ENCODE data around the gene RACGAP1.
A peak's percentile ranks its signal among the peaks of the same experiment; 100 is the strongest.

Gene RACGAP1

DNA sequence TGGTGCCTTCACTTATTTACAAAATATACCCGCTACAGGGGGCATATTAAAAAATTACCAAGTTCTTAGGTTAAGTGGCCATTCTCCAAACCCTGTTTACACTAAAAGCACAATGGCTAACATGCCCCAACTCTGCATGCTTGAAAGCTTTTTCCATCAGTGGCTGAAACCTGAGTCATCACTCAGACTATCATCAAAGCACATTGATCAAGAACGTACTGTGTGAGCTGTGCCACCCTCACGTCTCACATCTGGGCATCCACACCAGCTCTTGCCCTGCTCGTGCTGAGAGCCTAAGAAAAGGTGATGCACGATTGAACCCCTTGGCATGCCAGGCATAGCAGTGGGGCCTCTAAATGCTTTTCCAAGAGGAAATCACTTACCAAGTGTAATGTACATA is 39.3 kb downstream of the RACGAP1 start:
- TF ChIP-seq, protein P1, sequence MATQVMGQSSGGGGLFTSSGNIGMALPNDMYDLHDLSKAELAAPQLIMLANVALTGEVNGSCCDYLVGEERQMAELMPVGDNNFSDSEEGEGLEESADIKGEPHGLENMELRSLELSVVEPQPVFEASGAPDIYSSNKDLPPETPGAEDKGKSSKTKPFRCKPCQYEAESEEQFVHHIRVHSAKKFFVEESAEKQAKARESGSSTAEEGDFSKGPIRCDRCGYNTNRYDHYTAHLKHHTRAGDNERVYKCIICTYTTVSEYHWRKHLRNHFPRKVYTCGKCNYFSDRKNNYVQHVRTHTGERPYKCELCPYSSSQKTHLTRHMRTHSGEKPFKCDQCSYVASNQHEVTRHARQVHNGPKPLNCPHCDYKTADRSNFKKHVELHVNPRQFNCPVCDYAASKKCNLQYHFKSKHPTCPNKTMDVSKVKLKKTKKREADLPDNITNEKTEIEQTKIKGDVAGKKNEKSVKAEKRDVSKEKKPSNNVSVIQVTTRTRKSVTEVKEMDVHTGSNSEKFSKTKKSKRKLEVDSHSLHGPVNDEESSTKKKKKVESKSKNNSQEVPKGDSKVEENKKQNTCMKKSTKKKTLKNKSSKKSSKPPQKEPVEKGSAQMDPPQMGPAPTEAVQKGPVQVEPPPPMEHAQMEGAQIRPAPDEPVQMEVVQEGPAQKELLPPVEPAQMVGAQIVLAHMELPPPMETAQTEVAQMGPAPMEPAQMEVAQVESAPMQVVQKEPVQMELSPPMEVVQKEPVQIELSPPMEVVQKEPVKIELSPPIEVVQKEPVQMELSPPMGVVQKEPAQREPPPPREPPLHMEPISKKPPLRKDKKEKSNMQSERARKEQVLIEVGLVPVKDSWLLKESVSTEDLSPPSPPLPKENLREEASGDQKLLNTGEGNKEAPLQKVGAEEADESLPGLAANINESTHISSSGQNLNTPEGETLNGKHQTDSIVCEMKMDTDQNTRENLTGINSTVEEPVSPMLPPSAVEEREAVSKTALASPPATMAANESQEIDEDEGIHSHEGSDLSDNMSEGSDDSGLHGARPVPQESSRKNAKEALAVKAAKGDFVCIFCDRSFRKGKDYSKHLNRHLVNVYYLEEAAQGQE (IDR thresholded peaks at IDR 0.05; ENCODE audit: insufficient read depth in 1 of 2, low read depth in 2 of 2, low read length in 2 of 2) = no peak
- no peak for TF ChIP-seq TAF1 (IDR thresholded peaks at IDR 0.05; ENCODE audit: borderline replicate concordance, insufficient read depth, low read length)
- no peak for TF ChIP-seq SIN3A (IDR thresholded peaks at IDR 0.05; ENCODE audit: borderline replicate concordance, insufficient read depth, low read length)
- TF ChIP-seq POLR2AphosphoS5 (IDR thresholded peaks at IDR 0.05; ENCODE audit: low read depth, low read length) = no peak
- TF ChIP-seq FOXP2 (optimal IDR thresholded peaks at IDR 0.05; ENCODE audit: borderline replicate concordance, extremely low read depth, extremely low read length, insufficient read depth) = no peak

DNA sequence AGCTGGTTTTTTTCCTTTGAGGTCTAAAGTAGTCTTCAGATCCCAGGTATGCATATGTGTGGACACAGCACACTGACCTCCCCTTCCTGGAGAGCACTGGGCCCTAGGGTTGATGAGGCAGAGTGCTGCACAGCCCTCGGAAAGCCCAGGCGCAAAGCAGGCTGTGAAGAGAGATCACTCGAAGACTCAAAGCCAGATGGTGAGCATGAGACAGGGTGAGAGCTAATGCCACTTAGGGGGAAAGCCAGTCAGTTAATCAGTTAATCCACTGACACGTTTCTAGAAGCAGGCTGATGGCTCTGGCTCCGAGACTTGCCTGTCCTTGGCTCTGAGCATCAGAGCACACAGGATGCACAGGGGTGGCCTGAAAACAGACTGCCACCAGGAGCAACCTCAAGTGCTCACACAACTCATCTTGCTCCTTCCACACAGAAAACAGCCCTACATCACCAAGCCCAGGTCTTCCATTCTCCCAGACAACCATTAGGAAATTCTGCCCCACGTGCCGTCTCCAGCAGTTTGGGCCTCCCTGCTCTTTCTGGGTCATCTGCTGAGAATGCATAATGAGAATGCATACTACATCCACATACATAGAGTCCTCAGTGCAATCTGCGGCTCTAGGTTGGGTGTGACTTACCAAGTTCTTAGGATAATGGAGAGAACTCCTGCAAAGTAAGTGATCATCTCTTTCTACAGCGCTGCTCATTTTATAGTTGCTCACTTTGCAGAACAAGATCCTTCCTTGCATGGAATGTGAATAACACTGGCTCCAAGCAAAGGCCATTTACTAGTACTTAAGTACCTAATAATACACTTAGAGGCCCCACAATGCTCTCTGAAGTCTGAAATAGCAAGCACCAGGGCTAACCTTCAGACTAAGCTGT is 40.6 kb downstream of the RACGAP1 start:
- TF ChIP-seq, protein P1 (IDR thresholded peaks at IDR 0.05; ENCODE audit: insufficient read depth in 1 of 2, low read depth in 2 of 2, low read length in 2 of 2) = no peak
- TF ChIP-seq SIN3A (IDR thresholded peaks at IDR 0.05; ENCODE audit: borderline replicate concordance, insufficient read depth, low read length) (no peak), FOXP2 (optimal IDR thresholded peaks at IDR 0.05; ENCODE audit: borderline replicate concordance, extremely low read depth, extremely low read length, insufficient read depth) (no peak), POLR2AphosphoS5 (IDR thresholded peaks at IDR 0.05; ENCODE audit: low read depth, low read length) (no peak), TAF1 (IDR thresholded peaks at IDR 0.05; ENCODE audit: borderline replicate concordance, insufficient read depth, low read length) (no peak)

DNA sequence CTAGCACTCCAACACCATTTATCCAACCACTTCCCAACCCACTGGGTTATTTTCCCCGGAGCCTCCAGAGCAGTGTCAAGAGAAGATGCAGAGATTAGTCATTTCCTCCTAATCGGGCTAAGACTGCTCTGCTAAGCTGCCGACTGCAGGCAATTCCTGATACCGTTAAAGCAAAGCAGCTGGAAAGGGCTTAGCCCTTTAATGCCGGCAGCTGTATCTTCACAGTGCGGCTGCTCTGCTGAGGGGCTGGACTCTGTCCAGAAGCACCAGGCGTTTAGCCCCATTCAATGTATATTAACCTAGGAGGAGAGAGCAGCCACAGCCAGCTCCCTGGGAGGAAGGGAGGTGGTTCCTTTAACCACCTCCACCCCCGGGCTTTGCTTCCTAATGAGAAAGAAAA is 41.4 kb downstream of the RACGAP1 start:
- TF ChIP-seq TAF1 (IDR thresholded peaks at IDR 0.05; ENCODE audit: borderline replicate concordance, insufficient read depth, low read length) = no peak
- TF ChIP-seq, protein P1 (IDR thresholded peaks at IDR 0.05; ENCODE audit: insufficient read depth in 1 of 2, low read depth in 2 of 2, low read length in 2 of 2) = peak in 1 of 2 experiments; percentile 17; a peak in 1 of 4 replicates
- no peak for TF ChIP-seq POLR2AphosphoS5 (IDR thresholded peaks at IDR 0.05; ENCODE audit: low read depth, low read length)
- peak; percentile 74; the same call in 1 of the 2 replicates for TF ChIP-seq SIN3A (IDR thresholded peaks at IDR 0.05; ENCODE audit: borderline replicate concordance, insufficient read depth, low read length)
- no peak for TF ChIP-seq FOXP2 (optimal IDR thresholded peaks at IDR 0.05; ENCODE audit: borderline replicate concordance, extremely low read depth, extremely low read length, insufficient read depth)

DNA sequence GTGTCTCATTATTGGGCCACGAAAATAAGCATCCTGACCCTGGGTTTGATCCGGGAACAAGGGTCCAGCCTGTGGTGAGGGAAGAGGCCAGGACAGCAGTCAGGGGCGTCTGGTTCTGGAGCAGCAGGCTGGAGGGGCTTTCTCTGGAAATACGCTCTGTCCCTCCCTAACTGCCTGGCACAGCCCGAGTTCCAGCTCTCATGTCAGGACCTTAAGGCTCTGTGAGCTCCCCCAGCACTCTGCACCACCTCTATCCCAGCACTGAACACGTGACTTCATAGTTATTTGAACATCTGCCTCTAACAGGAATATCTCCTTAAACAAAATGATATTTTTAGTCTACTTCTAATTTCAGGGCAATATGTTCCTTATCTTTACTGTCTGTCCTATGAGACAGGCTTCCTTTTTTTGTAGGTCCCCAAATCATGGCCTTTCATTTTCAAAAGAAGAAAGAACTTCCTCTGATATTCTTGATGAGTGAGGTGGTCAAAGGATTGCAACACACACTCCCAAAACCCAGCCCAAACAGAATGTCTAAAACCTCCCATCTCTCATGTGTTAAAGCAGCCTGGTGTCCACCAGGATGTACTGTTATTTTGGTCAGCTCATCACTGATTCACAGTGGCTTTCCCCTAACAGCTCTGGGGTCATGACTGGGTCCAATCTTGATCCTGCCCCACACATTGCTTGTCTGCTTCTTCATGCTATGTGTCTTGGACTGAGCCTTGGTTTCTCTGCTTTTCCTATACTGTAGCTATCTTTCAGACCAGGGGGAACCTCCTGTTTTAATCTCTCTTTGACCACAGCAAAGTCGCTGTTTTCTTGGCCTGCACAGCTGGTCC is 42.8 kb downstream of the RACGAP1 start:
- TF ChIP-seq SIN3A (IDR thresholded peaks at IDR 0.05; ENCODE audit: borderline replicate concordance, insufficient read depth, low read length) (no peak), POLR2AphosphoS5 (IDR thresholded peaks at IDR 0.05; ENCODE audit: low read depth, low read length) (no peak), FOXP2 (optimal IDR thresholded peaks at IDR 0.05; ENCODE audit: borderline replicate concordance, extremely low read depth, extremely low read length, insufficient read depth) (no peak), TAF1 (IDR thresholded peaks at IDR 0.05; ENCODE audit: borderline replicate concordance, insufficient read depth, low read length) (no peak)
- TF ChIP-seq, protein P1 (IDR thresholded peaks at IDR 0.05; ENCODE audit: insufficient read depth in 1 of 2, low read depth in 2 of 2, low read length in 2 of 2) = no peak

Measured in PFSK-1 (cell line).